GM23338 (cell line): Measurements from ENCODE around the gene HDAC10. TPM values are rescaled to one million over a fixed set of nuclear protein-coding genes. Genes with fewer than 3 reads are reported as not detected.

ENCODE experiments used
- ATAC-seq: fragments of 200-7000 bp; cut with Tn5 transposase; 3 replicates; pipeline ENCODE4 v1.9.1; 2020
- DNase-seq: peaks from one replicate; pipeline ENCODE4 v3.0.0-alpha.2; 2015; ENCODE audit warnings: low spot score
- H2AFZ ChIP-seq: fragments of 200-600 bp; sonication (generic); 2 replicates; pipeline ENCODE4 v1.8.0; 2016; ENCODE audit warnings: antibody characterized with exemption, mild to moderate bottlenecking, moderate library complexity
- H3F3A ChIP-seq: fragments of 200-600 bp; sonication (generic); replicated peaks from 2 replicates; pipeline ENCODE4 v1.8.0; 2017; ENCODE audit warnings: antibody characterized with exemption, mixed run types, low read depth
- H3K27ac ChIP-seq: fragments of 200-600 bp; sonication (generic); 2 replicates; pipeline ENCODE4 v1.6.1; 2016; ENCODE audit warnings: low read depth
- H3K27me3 ChIP-seq: fragments of 200-600 bp; sonication (generic); 2 replicates; pipeline ENCODE4 v1.8.0; 2016; ENCODE audit warnings: mild to moderate bottlenecking, mixed run types, moderate library complexity; ENCODE audit not compliant: insufficient read depth
- H3K36me3 ChIP-seq: fragments of 200-600 bp; sonication (generic); 2 replicates; pipeline ENCODE4 v1.8.0; 2016; ENCODE audit warnings: mild to moderate bottlenecking; ENCODE audit not compliant: insufficient read depth
- H3K4me1 ChIP-seq: fragments of 200-600 bp; sonication (generic); 2 replicates; pipeline ENCODE4 v1.8.0; 2016; ENCODE audit warnings: mild to moderate bottlenecking, moderate library complexity; ENCODE audit not compliant: insufficient read depth
- H3K4me2 ChIP-seq: fragments of 200-600 bp; sonication (generic); 2 replicates; pipeline ENCODE4 v1.7.1; 2017; ENCODE audit warnings: mixed run types
- H3K4me3 ChIP-seq: fragments of 200-600 bp; sonication (generic); 2 replicates; pipeline ENCODE4 v1.6.1; 2016; ENCODE audit warnings: mixed run types
- H3K79me2 ChIP-seq: fragments of 200-600 bp; sonication (generic); replicated peaks from 2 replicates; pipeline ENCODE4 v1.8.0; 2017; ENCODE audit warnings: mild to moderate bottlenecking; ENCODE audit not compliant: insufficient read depth
- H3K9me2 ChIP-seq: fragments of 200-600 bp; sonication (generic); 2 replicates; pipeline ENCODE4 v1.8.0; 2017; ENCODE audit not compliant: insufficient read depth
- H4K20me1 ChIP-seq: fragments of 200-600 bp; sonication (generic); replicated peaks from 2 replicates; pipeline ENCODE4 v1.8.0; 2017; ENCODE audit warnings: mild to moderate bottlenecking; ENCODE audit not compliant: insufficient read depth
- H3K27ac Mint-ChIP-seq: 2 replicates; pipeline ENCODE4 v1.8.0; 2020; ENCODE audit warnings: inconsistent platforms, mild to moderate bottlenecking, moderate library complexity, mixed read lengths
- H3K27me3 Mint-ChIP-seq: 3 replicates; pipeline ENCODE4 v1.8.0; 2022; ENCODE audit warnings: low read depth, mild to moderate bottlenecking, moderate library complexity, mixed read lengths, inconsistent platforms; ENCODE audit not compliant: insufficient read depth, poor library complexity
- H3K36me3 Mint-ChIP-seq: 3 replicates; pipeline ENCODE4 v1.8.0; 2021; ENCODE audit warnings: low read depth, mild to moderate bottlenecking, inconsistent platforms, moderate library complexity, mixed read lengths
- H3K4me1 Mint-ChIP-seq: 3 replicates; pipeline ENCODE4 v1.8.0; 2020; ENCODE audit warnings: mild to moderate bottlenecking, inconsistent platforms, mixed read lengths
- H3K4me3 Mint-ChIP-seq: 3 replicates; pipeline ENCODE4 v1.8.0; 2021; ENCODE audit warnings: moderate library complexity, mild to moderate bottlenecking, inconsistent platforms, mixed read lengths
- H3K9me3 Mint-ChIP-seq: 3 replicates; pipeline ENCODE4 v1.8.0; 2020; ENCODE audit warnings: moderate library complexity, mild to moderate bottlenecking, inconsistent platforms, mixed read lengths
- CREB1 ChIP-seq: fragments of 250-450 bp; sonication (Bioruptor Pico); IDR thresholded peaks from 2 replicates; pipeline ENCODE4 v1.5.0; 2020; ENCODE audit warnings: low read depth, mild to moderate bottlenecking, moderate library complexity
- EZH2 ChIP-seq: fragments of 200-600 bp; sonication (generic); IDR thresholded peaks from one replicate; pipeline ENCODE4 v1.8.0; 2017; ENCODE audit warnings: antibody characterized with exemption, mild to moderate bottlenecking, low read depth; ENCODE audit not compliant: unreplicated experiment
- EZH2phosphoT487 ChIP-seq: fragments of 200-600 bp; sonication (generic); IDR thresholded peaks from one replicate; pipeline ENCODE4 v1.8.1; 2018; ENCODE audit warnings: antibody characterized with exemption; ENCODE audit not compliant: unreplicated experiment
- JUNB ChIP-seq: IDR thresholded peaks from one replicate; pipeline ENCODE4 v1.6.1; 2016; ENCODE audit warnings: antibody characterized with exemption; ENCODE audit not compliant: unreplicated experiment
- NANOG ChIP-seq: IDR thresholded peaks from 2 replicates; pipeline ENCODE4 v1.6.1; 2016; ENCODE audit warnings: antibody characterized with exemption, borderline replicate concordance
- POLR2AphosphoS5 ChIP-seq: IDR thresholded peaks from 2 replicates; pipeline ENCODE4 v1.6.1; 2016; ENCODE audit warnings: antibody characterized with exemption, low read depth
- REST ChIP-seq: IDR thresholded peaks from one replicate; pipeline ENCODE4 v1.6.1; 2018; ENCODE audit warnings: antibody characterized with exemption; ENCODE audit not compliant: unreplicated experiment
- STAT1 ChIP-seq: IDR thresholded peaks from one replicate; pipeline ENCODE4 v1.6.1; 2016; ENCODE audit warnings: antibody characterized with exemption; ENCODE audit not compliant: unreplicated experiment
- ZNF114 ChIP-seq: fragments of 250-450 bp; sonication (Bioruptor Pico); IDR thresholded peaks from 2 replicates; pipeline ENCODE4 v1.5.0; 2020; ENCODE audit warnings: mild to moderate bottlenecking, moderate library complexity
- ZNF331 ChIP-seq: fragments of 250-450 bp; sonication (Bioruptor Pico); IDR thresholded peaks from 2 replicates; pipeline ENCODE4 v1.5.0; 2020; ENCODE audit warnings: low read depth, mild to moderate bottlenecking, moderate library complexity
- polyA plus RNA-seq: library from polyadenylated mRNA; unstranded; fragments of >200 nt; fragmentation: Nextera tagmentation; extraction: Ambion mirVana; gene quantifications from 2 replicates; pipeline ENCODE4 v1.2.1, GENCODE V29; 2016
- total RNA-seq: library from RNA; depleted of rRNA; stranded (reverse); fragments of >200 nt; shearing (Covaris generic); gene quantifications from 2 replicates; pipeline ENCODE4 v1.2.3, GENCODE V29; 2014
- TF ChIP-seq, protein P1 (sequence below): IDR thresholded peaks from 2 replicates; pipeline ENCODE4 v1.6.1; 2016; ENCODE audit warnings: antibody characterized with exemption
- TF ChIP-seq, protein P2 (sequence below): fragments of 250-450 bp; sonication (Bioruptor Pico); IDR thresholded peaks from 2 replicates; pipeline ENCODE4 v1.5.0; 2020; ENCODE audit warnings: mild to moderate bottlenecking, moderate library complexity
- TF ChIP-seq, protein P3 (sequence below), 2 experiments: fragments of 200-600 bp in 1 of 2; sonication (generic) in 1 of 2; conservative IDR thresholded peaks; 2 replicates each; pipeline versions ENCODE4 v1.5.1 to v1.6.1; 2016 to 2017; ENCODE audit warnings: antibody characterized with exemption in 2 of 2, low read depth in 2 of 2, mild to moderate bottlenecking in 2 of 2, moderate library complexity in 1 of 2

HDAC10 gene
- total and polyA plus RNA-seq, 2 experiments from 2014 or later: 4.1 to 41.9 TPM

DNA sequence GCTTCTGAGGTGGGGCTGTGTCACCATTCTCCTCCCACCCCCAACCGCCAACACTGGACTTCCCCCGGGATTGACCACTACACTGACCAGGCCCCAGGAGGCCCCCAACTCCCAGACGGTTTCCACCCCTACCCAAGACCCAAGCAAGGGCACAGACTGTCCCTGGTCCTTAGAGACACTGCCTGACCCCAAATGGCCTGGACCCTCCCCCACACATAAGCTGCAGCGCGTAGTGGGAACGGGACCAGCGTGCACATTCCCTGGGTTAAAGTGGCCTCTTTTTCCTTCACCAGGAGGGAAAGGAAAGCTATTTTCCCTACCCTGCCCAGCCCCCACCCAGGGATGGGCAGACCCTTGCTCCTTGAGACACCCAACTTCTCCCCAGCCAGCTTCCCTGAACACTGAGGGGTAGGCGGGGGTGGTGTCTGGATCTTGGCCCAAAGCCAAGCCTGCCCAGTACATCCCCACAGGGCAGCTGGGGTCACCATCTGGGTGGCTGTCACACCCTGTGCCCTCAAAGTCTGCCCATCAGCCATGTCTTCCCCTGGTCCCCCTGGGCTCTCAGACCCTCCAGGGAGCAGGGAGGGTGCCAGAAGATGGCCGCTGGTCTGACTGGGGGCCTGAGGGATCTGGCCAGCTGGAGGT is 12.0 kb upstream of the HDAC10 start:
- TF ChIP-seq STAT1 (no peak), EZH2phosphoT487 (no peak), REST (no peak), ZNF331 (no peak), CREB1 (CRISPR knock-in tag) (no peak), JUNB (no peak), ZNF114 (no peak), NANOG (no peak), EZH2 (no peak), POLR2AphosphoS5 (no peak)
- TF ChIP-seq, protein P1, sequence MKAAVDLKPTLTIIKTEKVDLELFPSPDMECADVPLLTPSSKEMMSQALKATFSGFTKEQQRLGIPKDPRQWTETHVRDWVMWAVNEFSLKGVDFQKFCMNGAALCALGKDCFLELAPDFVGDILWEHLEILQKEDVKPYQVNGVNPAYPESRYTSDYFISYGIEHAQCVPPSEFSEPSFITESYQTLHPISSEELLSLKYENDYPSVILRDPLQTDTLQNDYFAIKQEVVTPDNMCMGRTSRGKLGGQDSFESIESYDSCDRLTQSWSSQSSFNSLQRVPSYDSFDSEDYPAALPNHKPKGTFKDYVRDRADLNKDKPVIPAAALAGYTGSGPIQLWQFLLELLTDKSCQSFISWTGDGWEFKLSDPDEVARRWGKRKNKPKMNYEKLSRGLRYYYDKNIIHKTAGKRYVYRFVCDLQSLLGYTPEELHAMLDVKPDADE: no peak
- TF ChIP-seq, protein P2, sequence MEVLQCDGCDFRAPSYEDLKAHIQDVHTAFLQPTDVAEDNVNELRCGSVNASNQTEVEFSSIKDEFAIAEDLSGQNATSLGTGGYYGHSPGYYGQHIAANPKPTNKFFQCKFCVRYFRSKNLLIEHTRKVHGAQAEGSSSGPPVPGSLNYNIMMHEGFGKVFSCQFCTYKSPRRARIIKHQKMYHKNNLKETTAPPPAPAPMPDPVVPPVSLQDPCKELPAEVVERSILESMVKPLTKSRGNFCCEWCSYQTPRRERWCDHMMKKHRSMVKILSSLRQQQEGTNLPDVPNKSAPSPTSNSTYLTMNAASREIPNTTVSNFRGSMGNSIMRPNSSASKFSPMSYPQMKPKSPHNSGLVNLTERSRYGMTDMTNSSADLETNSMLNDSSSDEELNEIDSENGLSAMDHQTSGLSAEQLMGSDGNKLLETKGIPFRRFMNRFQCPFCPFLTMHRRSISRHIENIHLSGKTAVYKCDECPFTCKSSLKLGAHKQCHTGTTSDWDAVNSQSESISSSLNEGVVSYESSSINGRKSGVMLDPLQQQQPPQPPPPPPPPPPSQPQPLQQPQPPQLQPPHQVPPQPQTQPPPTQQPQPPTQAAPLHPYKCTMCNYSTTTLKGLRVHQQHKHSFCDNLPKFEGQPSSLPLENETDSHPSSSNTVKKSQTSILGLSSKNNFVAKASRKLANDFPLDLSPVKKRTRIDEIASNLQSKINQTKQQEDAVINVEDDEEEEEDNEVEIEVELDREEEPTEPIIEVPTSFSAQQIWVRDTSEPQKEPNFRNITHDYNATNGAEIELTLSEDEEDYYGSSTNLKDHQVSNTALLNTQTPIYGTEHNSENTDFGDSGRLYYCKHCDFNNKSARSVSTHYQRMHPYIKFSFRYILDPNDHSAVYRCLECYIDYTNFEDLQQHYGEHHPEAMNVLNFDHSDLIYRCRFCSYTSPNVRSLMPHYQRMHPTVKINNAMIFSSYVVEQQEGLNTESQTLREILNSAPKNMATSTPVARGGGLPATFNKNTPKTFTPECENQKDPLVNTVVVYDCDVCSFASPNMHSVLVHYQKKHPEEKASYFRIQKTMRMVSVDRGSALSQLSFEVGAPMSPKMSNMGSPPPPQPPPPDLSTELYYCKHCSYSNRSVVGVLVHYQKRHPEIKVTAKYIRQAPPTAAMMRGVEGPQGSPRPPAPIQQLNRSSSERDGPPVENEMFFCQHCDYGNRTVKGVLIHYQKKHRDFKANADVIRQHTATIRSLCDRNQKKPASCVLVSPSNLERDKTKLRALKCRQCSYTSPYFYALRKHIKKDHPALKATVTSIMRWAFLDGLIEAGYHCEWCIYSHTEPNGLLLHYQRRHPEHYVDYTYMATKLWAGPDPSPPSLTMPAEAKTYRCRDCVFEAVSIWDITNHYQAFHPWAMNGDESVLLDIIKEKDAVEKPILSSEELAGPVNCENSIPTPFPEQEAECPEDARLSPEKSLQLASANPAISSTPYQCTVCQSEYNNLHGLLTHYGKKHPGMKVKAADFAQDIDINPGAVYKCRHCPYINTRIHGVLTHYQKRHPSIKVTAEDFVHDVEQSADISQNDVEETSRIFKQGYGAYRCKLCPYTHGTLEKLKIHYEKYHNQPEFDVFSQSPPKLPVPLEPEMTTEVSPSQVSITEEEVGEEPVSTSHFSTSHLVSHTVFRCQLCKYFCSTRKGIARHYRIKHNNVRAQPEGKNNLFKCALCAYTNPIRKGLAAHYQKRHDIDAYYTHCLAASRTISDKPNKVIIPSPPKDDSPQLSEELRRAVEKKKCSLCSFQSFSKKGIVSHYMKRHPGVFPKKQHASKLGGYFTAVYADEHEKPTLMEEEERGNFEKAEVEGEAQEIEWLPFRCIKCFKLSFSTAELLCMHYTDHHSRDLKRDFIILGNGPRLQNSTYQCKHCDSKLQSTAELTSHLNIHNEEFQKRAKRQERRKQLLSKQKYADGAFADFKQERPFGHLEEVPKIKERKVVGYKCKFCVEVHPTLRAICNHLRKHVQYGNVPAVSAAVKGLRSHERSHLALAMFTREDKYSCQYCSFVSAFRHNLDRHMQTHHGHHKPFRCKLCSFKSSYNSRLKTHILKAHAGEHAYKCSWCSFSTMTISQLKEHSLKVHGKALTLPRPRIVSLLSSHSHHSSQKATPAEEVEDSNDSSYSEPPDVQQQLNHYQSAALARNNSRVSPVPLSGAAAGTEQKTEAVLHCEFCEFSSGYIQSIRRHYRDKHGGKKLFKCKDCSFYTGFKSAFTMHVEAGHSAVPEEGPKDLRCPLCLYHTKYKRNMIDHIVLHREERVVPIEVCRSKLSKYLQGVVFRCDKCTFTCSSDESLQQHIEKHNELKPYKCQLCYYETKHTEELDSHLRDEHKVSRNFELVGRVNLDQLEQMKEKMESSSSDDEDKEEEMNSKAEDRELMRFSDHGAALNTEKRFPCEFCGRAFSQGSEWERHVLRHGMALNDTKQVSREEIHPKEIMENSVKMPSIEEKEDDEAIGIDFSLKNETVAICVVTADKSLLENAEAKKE: no peak
- TF ChIP-seq, protein P3, sequence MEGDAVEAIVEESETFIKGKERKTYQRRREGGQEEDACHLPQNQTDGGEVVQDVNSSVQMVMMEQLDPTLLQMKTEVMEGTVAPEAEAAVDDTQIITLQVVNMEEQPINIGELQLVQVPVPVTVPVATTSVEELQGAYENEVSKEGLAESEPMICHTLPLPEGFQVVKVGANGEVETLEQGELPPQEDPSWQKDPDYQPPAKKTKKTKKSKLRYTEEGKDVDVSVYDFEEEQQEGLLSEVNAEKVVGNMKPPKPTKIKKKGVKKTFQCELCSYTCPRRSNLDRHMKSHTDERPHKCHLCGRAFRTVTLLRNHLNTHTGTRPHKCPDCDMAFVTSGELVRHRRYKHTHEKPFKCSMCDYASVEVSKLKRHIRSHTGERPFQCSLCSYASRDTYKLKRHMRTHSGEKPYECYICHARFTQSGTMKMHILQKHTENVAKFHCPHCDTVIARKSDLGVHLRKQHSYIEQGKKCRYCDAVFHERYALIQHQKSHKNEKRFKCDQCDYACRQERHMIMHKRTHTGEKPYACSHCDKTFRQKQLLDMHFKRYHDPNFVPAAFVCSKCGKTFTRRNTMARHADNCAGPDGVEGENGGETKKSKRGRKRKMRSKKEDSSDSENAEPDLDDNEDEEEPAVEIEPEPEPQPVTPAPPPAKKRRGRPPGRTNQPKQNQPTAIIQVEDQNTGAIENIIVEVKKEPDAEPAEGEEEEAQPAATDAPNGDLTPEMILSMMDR (conservative IDR thresholded peaks at IDR 0.05; ENCODE audit: low read depth in 2 of 2): no peak
- ATAC-seq (no peak), DNase-seq (no peak)
- Histone ChIP-seq H3K27me3 (peaks cover 44% of the 10 kb centered on the region), H3K79me2 (no peaks in the 10 kb centered on the region), H3K4me3 (no peak overlapping the region), H2AFZ (no peak overlapping the region), H3K4me1 (peaks cover 7% of the 10 kb centered on the region), H4K20me1 (no peaks in the 10 kb centered on the region), H3F3A (no peaks in the 10 kb centered on the region), H3K9me2 (no peaks in the 10 kb centered on the region), H3K4me2 (peak overlapping the region; percentile 66; the same call in 1 of the 2 replicates), H3K36me3 (no peaks in the 10 kb centered on the region), H3K27ac (no peak overlapping the region)
- H3K27me3 Mint-ChIP-seq: peaks cover 34% of the 10 kb centered on the region
- no peaks in the 10 kb centered on the region for H3K9me3 Mint-ChIP-seq
- peaks cover 6% of the 10 kb centered on the region; the same call in 2 of the 3 replicates for H3K4me1 Mint-ChIP-seq
- no peak overlapping the region for H3K4me3 Mint-ChIP-seq
- no peaks in the 10 kb centered on the region for H3K36me3 Mint-ChIP-seq
- no peak overlapping the region for H3K27ac Mint-ChIP-seq
